ENCODE data around the gene NARS2.

Gene NARS2

GRCh38 chr11:78403781-78404180 is 170.9 kb downstream of the NARS2 start:
- no peak for DNase-seq

GRCh38 chr11:78402847-78403246 is 171.8 kb downstream of the NARS2 start:
- DNase-seq: no peak

- DNase-seq: no peak
Observed at GRCh38 chr11:78400702-78401101, 174.0 kb downstream of the NARS2 start.

GRCh38 chr11:78400116-78400515 is 174.5 kb downstream of the NARS2 start:
- DNase-seq: no peak

- no peak for DNase-seq
Observed at GRCh38 chr11:78399136-78399535, 175.5 kb downstream of the NARS2 start.

- DNase-seq: no peak
Observed at GRCh38 chr11:78398715-78399114, 175.9 kb downstream of the NARS2 start.

- DNase-seq: no peak
Observed at GRCh38 chr11:78397398-78397797, 177.3 kb downstream of the NARS2 start.

GRCh38 chr11:78395597-78395996 is 179.1 kb downstream of the NARS2 start:
- no peak for DNase-seq

- DNase-seq: no peak
Observed at GRCh38 chr11:78392854-78393253, 181.8 kb downstream of the NARS2 start.

GRCh38 chr11:78391424-78391823 is 183.2 kb downstream of the NARS2 start:
- DNase-seq: no peak

GRCh38 chr11:78390809-78391208 is 183.9 kb downstream of the NARS2 start:
- no peak for DNase-seq

- no peak for DNase-seq
Observed at GRCh38 chr11:78386215-78386941, 188.3 kb downstream of the NARS2 start.

All from left hindlimb (tissue), 1 donor.